ENCODE measurements around the gene TRAFD1.
"Not testable (repeated sequence)": the region's sequence is repeated elsewhere in the genome, so short reads cannot be mapped to it uniquely, and the experiment has no call there.

TRAFD1 gene, protein sequence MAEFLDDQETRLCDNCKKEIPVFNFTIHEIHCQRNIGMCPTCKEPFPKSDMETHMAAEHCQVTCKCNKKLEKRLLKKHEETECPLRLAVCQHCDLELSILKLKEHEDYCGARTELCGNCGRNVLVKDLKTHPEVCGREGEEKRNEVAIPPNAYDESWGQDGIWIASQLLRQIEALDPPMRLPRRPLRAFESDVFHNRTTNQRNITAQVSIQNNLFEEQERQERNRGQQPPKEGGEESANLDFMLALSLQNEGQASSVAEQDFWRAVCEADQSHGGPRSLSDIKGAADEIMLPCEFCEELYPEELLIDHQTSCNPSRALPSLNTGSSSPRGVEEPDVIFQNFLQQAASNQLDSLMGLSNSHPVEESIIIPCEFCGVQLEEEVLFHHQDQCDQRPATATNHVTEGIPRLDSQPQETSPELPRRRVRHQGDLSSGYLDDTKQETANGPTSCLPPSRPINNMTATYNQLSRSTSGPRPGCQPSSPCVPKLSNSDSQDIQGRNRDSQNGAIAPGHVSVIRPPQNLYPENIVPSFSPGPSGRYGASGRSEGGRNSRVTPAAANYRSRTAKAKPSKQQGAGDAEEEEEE

DNA sequence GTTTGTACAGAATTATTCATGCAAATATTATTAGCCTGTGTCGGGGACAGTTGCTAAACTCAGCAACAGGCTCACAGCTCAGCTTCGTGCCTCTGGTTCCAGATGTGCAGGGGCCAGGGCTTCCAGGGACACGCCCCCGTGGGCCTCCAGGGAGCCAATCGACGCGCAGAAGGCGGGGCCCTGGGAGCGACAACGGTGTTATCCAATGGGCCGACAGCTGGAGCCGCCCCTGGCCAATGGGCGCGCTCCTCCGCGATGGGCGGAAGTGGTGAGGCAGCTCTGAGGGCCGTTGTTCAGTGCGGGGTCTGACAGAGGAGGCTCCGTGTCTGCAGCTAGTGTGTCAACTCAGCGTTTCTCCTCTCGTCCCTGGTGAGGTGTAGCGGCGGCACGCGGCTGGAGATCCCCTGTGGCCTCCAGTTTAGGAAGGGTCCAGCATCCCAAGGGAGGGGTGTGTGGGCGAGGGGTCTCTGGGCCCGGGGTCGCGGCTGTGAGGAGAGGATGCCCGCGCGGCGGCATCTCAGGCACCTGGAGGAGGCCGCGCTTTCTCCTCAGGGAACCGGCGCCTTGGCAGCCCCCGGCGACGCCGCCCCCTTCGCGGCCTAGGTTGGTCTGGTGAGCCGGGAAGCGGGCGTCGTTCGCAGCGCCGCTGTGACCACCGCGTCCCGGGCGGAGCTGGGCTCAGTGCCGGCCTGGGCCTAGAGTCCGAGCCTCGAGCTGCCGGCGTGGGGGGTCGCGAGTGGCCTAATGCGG is at the start of gene TRAFD1:
TRAFD1 (plus strand) TSS at position 311 of the 750 bp plus-strand sequence. CDS start 4,963 bp downstream, outside the sequence.
- peak; percentile 98 for DNase-seq

DNA sequence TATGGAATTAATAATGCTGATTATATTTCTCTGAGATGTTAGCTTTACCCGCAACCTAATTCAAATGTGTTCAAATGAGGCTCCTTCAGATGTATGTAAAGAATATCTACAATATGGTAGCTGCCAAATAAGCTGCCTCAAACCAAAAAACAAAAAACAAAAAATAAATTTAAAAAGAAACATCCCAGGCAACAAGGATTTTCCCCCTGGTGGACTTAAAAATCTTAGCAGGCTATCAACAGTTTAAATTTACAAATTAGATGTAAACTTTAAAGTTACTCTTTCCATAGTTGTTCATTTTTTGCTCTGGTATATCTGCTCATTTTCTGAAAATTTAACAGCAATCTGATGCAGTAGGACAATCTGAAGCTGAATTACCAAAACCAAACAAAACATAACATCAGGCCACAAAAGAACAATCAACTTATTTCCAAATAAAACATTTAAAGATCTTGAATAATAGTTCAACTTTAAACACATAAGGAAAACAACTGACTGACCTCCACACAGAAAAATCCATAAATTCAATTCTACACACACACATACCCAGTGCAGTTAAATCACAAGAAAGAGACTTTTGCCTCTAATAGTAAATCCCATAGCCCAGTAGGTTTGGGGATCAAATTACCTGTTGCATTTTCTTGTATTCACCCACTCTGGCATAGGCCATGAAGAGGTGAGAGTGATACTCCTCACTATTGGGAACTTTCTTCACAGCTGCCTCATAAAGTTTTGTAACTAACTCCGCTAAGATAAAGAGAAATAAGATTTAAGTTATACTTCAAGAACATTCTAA is 38.1 kb upstream of the TRAFD1 start:
- no peak for DNase-seq

DNA sequence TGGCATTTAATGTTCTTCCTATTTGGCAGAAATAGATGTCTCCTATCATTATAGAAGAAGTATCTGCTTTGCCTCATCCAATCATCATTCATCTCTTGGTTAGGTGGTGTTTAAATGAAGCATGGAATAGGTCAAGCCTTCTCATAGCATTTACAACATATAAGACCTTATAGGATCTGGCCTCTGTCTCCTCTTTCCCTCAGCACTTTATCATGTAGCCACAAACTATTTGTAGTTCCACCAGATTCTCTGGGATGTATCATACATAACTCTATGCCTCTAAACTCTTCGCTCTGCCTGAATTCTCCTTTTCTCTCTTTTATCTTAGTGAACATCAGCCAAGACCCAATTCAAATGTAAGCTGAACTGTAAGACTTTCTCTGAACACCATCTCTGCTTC is 37.5 kb upstream of the TRAFD1 start:
- DNase-seq: no peak

DNA sequence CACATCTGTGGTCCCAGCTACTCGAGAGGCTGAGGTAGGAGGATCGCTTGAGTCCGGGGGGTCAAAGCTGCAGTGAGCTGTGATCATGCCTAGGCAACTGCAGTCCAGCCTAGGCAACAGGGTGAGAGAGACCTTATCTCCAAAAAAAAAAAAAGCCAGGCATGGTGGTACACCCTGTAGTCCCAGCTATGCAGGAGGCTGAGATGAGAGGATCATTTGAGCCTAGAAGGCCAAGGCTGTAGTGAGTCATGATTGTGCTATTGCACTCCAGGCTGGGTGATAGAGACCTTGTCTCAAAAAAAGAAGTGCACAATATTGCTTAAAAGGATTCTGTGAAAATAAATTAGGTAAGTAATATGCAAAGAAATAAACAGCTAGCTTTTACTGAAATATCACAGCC is 33.8 kb upstream of the TRAFD1 start:
- DNase-seq: no peak

DNA sequence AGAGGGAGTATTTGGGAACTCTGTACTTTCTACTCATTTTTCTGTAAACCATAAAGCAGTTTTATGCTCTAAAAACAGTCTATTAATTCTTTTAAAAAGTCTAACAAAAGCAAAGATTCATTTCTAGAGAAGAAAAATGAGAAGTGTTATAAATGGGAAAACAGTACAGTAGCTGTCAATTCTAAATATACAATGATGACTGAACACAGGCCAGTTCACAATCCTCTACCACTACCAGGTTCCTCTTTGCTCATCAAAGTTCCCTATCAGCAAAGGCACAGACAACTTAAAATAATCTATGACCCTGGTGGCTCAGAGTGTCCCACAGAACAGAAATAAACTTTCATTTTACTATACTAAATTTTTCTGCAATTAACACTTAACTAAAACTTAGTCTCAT is 29.3 kb upstream of the TRAFD1 start:
- DNase-seq: no peak

DNA sequence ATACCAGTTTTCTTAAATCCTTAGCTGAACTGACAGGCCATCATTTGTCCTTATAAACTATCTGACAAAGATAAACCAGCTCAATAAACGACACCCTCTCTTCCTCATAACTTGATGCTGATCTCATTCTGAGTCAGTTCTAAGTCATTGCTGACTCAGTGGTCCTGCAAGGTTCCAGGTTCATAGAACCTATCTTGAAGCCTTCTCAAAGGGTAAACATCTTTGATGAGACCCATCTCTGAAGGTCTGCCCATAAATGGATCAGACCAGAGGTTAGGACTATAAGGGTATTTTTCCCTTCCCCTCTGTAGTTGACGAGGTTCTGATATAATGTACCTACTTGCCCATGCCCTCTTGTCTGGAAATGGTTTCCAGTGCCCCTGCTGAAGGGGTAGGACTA is 28.7 kb upstream of the TRAFD1 start:
- no peak for DNase-seq

DNA sequence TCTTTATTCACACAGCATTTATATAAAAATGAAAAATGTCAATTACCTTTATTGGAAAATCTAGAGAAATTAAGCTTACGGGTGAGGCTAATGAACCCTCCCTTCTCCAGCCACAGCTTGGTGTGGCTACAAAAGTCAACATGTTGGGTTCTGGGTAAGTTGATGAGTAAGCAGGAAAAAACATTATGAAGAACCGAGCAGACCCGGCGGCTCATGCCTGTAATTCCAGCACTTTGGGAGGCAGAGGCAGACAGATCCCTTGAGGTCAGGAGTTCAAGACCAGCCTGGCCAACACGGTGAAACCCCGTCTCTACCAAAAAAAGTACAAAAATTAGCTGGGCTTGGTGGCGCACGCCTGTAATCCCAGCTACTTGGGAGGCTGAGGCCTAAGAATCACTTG is 27.7 kb upstream of the TRAFD1 start:
- DNase-seq: no peak

DNA sequence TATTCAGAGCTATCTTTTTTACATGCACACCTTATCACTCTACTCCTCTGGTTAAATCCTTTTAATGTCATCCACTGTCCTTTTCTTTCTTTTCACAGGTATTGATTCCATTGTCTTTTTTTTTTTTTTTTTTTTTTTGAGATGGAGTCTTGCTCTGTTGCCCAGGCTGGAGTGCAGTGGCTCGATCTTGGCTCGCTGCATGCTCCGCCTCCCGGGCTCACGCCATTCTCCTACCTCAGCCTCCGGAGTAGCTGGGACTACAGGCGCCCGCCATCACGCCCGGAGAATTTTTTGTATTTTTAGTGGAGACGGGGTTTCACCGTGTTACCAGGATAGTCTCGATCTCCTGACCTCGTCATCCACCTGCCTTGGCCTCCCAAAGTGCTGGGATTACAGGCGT is 24.9 kb upstream of the TRAFD1 start:
- DNase-seq: not testable (repeated sequence)

DNA sequence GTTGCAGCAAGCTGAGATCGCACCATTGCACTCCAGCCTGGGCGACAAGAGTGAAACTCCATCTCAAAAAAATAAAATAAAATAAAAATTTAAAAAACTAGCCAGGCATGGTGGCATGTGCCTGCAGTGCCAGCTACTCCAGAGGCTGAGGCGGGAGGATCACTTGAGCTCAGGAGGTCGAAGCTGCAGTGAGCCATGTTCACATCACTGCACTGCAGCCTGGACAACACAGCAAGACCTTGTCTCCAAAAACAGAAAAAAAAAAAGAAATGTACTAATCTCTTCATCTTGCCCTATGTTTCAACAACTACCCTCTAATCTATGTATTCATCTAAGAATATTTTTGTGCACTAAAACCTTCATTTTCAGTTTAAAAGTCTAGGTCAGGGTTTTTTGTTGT is 23.2 kb upstream of the TRAFD1 start:
- no peak for DNase-seq

DNA sequence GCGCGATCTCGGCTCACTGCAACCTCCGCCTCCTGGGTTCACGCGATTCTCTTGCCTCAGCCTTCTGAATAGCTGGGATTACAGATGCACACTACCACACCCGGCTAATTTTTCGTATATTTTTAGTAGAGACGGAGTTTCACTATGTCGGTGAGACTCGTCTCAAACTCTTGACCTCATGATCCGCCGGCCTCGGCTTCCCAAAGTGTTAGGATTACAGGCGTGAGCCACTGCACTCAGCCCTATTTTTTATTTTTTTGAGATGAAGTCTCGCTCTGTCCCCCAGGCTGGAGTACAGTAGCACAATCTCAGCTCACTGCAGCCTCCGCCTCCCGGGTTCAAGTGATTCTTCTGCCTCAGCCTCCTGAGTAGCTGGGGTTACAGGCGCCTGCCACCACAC is 22.6 kb upstream of the TRAFD1 start:
- not testable (repeated sequence) for DNase-seq

DNA sequence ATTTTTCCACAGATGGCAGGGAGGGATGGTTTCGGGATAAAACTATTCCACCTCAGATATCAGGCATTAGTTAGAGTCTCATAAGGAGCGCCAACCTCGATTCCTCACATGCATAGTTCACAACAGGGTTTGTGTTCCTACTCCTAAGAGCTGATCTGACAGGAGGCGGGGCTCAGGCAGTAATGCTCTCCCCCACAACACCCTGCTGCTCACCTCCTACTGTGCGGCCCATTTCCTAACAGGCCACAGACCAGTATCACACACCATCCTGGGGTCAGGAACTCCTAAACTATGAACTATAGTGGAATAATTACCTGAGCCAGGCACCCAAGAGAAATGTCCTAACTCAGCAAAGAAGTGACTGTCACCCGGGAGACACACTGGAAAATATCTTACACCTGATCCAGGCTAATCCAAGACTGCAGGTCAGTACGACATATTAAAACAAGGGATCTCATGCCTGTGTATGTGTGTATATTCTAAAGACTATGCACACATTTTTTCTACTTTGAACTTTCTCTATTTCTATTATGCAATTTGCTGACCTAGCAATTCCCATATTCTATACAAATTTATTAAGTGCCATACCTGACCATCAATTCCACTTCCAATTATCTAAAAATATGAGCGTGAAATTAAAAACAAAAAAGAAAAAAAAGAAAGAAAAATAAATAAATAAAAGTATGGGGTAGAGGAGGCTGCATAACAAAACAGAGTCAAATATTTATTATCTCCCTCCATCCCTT is 21.4 kb upstream of the TRAFD1 start:
- no peak for DNase-seq

DNA sequence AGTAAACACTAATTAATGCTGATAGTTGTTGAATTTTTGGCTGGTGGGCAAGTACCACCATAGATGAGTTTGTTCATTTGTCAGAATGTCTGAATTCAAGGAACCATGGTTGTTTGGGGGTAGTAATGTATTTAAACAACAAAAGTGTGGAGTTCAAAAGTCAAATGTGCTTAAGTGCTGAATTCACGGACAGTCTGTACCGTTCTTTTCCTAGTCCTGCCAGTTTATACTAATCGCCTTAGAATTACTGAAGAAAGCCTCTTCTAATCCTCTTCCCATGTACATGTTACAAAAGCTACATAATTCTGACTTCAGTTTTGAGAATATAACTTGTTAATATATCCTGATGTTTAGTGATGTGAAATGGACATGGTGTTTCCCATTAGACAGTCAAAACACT is 19.5 kb upstream of the TRAFD1 start:
- no peak for DNase-seq

DNA sequence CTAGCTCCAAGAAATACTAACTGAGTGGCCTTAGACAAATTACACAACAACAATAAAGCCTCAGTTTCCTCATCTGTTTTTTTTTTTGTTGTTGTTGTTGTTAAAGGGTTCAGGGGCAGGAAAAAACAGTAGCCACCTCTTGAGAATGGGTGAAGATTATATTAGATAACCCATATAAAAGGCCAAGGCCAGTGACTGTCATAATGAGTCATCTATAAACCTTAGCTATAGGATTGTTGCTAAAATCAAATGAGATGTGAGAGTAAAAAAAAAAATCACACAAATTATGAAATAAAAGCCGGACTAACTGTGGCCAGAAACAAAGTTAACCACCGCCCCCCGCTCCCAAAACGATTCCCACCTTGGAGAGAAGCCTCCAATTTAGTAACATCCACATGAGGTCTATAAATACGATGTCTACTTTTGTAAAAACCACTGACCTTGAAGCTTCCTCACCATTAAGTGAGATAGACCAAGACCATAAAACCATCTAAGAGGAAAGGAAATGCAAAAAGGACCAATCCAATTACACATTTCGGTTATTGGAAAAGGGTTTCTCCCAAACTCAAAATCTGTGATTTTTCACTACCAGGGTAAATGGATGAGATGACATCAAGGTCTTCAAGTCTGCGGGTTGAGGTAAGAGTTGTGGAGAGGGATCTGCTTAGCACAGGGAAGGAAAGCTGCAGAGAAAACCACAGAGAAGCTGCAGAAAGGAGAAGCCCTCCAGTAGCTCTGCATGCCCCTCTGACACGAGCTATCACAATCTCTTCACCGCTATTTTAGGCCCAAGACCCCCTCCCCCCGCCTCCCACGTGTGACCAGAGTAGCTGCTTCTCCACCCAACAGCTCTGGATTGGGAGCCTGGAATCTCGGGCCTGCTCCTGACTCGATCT is 17.8 kb upstream of the TRAFD1 start:
- no peak for DNase-seq

DNA sequence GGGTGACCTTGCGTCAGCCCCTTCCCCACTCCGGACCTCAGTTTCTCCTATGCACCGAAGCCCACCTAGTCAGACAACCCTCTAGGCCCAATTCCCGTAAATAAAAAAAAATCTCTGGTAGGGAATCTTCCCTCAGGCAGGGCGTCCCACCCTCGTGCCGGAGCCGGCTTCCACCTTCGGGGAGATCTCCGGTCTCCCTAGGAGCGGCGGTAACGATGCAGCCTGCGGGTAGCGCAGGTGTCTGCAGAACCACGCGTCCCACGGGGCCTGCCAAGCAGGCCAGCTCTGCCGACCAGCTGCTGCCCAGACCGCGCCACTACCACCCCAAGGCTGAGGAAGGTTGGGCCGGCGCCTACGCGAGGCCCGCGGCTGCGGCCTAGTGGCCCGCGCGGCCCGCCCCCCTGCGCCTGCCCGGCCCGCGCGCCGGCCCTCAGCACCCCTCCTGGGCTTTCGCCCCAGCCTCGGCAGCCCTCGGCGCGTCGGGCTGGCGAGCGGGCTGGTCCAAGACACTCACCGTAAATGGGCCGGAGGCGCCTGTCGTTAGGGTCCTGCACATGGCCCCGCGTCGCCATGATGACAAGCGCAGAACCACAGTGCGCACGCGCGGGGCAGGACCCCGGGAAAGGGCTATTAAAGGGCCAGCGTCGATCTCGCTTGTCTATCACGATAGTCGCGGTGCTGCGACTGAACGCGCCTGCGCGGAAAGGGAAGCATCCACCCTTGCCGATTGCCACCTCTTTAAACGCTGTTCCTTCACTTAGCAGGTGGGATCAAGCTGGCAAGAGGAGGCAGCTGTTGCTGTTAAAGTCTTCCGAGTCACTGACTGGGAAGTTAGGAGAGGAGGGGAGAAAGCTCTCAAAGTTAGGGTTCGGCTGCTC is 16.9 kb upstream of the TRAFD1 start, which contains the start of gene NAA25:
NAA25 (minus strand) TSS at position 582 of the 878 bp plus-strand sequence; CDS start at position 572, 10 bp downstream.
- DNase-seq: peak; percentile 88

DNA sequence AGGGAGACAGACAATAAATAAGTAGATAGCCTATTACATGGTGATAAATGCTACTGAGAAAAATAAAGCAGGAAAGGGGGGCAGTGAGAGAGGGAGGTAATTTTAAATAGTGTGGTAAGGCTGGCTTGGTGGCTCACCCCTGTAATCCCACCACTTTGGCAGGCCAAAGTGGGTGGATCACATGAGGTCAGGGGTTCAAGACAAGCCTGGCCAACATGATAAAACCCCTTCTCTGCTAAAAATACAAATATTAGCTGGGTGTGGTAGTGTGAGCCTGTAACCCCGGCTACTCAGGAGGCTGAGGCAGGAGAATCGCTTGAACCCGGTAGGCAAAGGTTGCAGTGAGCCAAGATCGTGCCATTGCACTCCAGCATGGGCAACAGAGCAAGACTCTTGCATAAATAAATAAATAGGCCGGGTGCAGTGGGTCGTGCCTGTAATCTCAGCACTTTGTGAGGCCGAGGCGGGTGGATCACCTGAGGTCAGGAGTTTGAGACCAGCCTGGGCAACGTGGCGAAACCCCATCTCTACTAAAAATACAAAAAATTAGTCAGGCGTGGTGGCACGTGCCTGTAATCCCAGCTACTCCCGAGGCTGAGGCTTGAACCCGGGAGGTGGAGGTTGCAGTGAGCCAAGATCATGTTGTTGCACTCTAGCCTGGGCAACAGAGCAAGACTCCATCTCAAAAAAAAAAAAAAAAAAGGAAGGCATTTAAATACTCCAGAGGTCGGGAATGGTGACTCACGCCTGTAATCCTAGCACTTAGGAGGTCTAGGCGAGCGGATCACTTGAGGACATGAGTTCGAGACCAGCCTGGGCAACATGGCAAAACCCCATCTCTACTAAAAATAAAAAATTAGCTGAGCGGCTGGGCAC is 14.3 kb upstream of the TRAFD1 start:
- not testable (repeated sequence) for DNase-seq

DNA sequence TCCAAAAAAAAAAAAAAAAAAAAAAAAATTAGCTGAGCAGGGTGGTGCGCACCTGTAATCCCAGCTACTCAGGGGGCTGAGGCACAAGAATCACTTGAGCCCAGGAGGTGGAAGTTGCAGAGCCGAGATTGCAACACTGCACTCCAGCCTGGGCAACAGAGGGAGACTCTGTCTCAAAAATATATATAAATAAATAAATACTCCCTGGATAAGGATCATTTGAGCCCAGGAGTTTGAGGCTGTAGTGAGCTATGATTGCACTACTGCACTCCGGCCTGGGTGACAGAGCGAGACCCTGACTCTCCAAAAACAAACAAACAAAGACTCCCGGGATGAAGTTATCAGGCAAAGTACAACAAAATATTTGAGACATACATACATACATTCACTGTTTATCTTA is 13.4 kb upstream of the TRAFD1 start:
- no peak for DNase-seq

DNA sequence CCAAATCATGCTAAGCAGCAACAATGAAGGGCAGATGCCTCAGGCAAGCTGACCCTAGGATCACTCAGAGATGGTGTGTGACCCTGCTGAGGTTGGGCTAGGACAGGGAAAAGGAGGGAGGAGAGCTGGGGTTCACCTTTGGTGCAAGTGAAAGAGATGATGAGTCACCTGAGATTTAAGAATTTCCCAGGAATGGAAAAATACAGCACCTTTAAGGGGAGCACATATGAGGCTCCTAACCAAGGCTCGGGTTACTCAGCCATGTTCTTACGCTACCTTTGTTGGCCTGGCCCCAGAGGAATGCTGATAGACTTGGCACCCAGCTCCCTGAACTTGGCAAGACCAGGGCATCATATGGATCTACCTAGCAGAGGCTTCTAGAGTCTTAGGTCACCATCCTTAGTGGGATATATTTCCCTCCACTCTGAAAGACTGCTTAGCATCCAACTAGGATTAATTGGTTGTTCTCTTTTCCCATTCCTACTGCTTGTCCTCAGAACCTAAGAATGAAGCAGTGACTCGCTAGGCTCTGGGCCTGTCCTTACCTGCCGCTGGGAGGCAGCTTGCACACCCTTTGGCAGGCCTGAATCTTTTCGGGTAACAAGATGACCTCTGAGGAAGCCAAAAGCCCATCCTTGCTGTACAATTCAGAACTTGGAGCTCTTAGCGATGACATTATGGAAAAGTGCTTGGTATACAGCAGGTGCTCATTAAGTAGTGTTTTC is 12.8 kb upstream of the TRAFD1 start:
- no peak for DNase-seq
